GM12891 (cell line): ENCODE results near the gene NBDY.

ENCODE experiments used
- PAX5 ChIP-seq: IDR thresholded peaks from 2 replicates; pipeline ENCODE4 v1.6.1; 2011; ENCODE audit warnings: low read length, moderate library complexity, mild to moderate bottlenecking; ENCODE audit not compliant: insufficient read depth, severe bottlenecking
- POLR2A ChIP-seq: IDR thresholded peaks from 2 replicates; pipeline ENCODE4 v1.6.1; 2011; ENCODE audit warnings: low read depth, low read length, control low read depth
- POLR2AphosphoS5 ChIP-seq: IDR thresholded peaks from 2 replicates; pipeline ENCODE4 v1.6.1; 2011; ENCODE audit warnings: low read depth, low read length, control low read depth
- POU2F2 ChIP-seq: IDR thresholded peaks from 2 replicates; pipeline ENCODE4 v1.6.1; 2011; ENCODE audit warnings: low read depth, mild to moderate bottlenecking, control low read depth, low read length, moderate library complexity
- TAF1 ChIP-seq: IDR thresholded peaks from 2 replicates; pipeline ENCODE4 v1.6.1; 2011; ENCODE audit warnings: low read depth, low read length, control low read depth

GRCh38 chrX:56746996-56747395 lies 18.0 kb downstream of the NBDY start:
- no peak for TF ChIP-seq POLR2A
- TF ChIP-seq POLR2AphosphoS5, result no peak
- TF ChIP-seq TAF1, result no peak
- TF ChIP-seq POU2F2, result no peak
- TF ChIP-seq PAX5, result no peak
